Transverse colon (tissue), 4 donors: ENCODE measurements around the gene HDLBP.

Experiments used
- POLR2A ChIP-seq: fragments of 450-650 bp; IDR thresholded peaks from one replicate; pipeline ENCODE4 v1.6.1; 2016; ENCODE audit warnings: antibody characterized with exemption, mild to moderate bottlenecking, moderate library complexity
- POLR2AphosphoS5 ChIP-seq, 3 donors: sonication (generic); formaldehyde crosslinking; IDR thresholded peaks; one replicate each; pipeline ENCODE4 v1.6.1; 2016; ENCODE audit warnings: antibody characterized with exemption in 3 of 3
- TF ChIP-seq, protein P1 (sequence below), 5 experiments: fragments of 200-600 bp in 3 of 5; fragments of 450-650 bp in 2 of 5; sonication (generic) in 3 of 5; IDR thresholded peaks; 1 replicate in 2 of 5; 2 replicates in 3 of 5; pipeline ENCODE4 v1.5.1; 2016 to 2017; ENCODE audit warnings: antibody characterized with exemption in 5 of 5, inconsistent platforms in 3 of 5, mild to moderate bottlenecking in 2 of 5, moderate library complexity in 1 of 5

DNA sequence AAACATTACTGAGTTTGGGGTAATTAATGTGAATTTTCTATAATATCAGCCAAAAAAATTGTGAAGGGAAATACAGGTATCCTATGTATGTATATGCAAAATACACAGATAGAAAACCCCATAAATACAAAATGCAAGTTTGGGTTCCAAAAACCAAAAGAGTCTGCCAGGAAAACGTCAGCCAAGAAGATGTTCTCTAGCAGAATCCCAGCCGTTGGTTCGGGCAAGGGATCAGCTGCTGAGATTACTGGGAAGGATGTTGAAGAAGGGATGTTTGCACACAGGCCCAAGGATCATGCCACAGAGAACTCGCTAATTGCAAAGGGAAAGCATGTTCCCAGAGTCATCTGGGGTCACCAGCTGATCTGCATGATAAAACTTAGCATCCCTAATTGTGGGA lies 136.5 kb downstream of the HDLBP start:
- TF ChIP-seq, protein P1, sequence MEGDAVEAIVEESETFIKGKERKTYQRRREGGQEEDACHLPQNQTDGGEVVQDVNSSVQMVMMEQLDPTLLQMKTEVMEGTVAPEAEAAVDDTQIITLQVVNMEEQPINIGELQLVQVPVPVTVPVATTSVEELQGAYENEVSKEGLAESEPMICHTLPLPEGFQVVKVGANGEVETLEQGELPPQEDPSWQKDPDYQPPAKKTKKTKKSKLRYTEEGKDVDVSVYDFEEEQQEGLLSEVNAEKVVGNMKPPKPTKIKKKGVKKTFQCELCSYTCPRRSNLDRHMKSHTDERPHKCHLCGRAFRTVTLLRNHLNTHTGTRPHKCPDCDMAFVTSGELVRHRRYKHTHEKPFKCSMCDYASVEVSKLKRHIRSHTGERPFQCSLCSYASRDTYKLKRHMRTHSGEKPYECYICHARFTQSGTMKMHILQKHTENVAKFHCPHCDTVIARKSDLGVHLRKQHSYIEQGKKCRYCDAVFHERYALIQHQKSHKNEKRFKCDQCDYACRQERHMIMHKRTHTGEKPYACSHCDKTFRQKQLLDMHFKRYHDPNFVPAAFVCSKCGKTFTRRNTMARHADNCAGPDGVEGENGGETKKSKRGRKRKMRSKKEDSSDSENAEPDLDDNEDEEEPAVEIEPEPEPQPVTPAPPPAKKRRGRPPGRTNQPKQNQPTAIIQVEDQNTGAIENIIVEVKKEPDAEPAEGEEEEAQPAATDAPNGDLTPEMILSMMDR (IDR thresholded peaks at IDR 0.05) = no peak
- TF ChIP-seq POLR2AphosphoS5 (IDR thresholded peaks at IDR 0.05) (no peak), POLR2A (no peak)
